ENCODE data around the gene SLC23A1. TPM values are rescaled to one million over a fixed set of nuclear protein-coding genes. Genes with fewer than 3 reads are reported as not detected.

Gene SLC23A1
- total RNA-seq, 1 donor from 2014 or later: not detected

DNA sequence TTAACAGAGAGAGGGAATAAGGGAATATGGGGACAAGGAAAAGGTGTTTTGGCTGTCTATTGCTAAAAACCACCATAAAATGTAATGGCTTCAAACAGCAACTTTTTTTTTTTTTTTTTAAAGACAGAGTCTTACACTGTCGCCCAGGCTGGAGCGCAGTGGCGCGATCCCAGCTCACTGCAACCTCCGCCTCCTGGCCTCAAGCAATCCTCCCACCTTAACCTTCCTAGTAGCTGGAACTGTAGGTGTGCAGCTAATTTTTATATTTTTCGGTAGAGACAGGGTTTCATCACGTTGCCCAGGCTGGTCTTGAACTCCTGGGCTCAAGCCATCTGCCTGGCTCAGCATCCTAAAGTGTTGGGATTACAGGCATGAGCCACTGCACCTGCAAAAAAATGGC, 25.1 kb upstream of the SLC23A1 start:
- Histone ChIP-seq H3K4me1 (ENCODE audit: control insufficient read depth in 3 of 3, insufficient read depth in 3 of 3, low read length in 3 of 3) (peaks cover 22 to 33% (median 30%) of the 10 kb centered on the region in 3 donors), H3K4me3 (ENCODE audit: low read length in 3 of 3) (no peak overlapping the region), H3K36me3 (ENCODE audit: control insufficient read depth in 3 of 3, insufficient read depth in 3 of 3, low read length in 3 of 3) (peaks cover 0 to 1% (median 0%) of the 10 kb centered on the region in 3 donors)

DNA sequence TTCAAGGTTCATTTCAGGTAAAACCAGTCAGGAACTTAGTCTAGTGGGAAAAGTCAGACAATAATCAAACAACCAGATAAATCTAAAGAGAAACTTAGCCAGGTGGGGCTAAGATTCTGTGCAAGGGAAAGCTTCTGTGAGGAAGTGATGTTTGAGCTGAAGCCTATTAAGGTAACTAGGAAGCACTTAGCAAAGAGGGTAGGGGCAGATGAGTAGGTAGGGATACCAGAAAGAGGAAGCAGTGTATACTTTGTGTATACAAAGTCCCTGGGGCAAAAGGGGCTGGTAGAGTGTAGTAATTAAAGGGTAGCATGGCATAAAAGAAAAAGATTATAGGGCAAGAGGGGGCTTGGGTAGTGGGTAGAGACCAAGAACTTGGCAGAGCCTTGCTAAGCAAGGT, 24.4 kb upstream of the SLC23A1 start:
- Histone ChIP-seq H3K36me3 (ENCODE audit: control insufficient read depth in 3 of 3, insufficient read depth in 3 of 3, low read length in 3 of 3) (no peaks in the 10 kb centered on the region), H3K9me3 (ENCODE audit: control insufficient read depth in 3 of 3, low read length in 3 of 3) (no peaks in the 10 kb centered on the region), H3K27me3 (ENCODE audit: control insufficient read depth in 3 of 3, insufficient read depth in 3 of 3, low read length in 3 of 3) (no peaks in the 10 kb centered on the region), H3K9ac (ENCODE audit: low read depth in 1 of 3, low read length in 3 of 3) (no peak overlapping the region), H3K27ac (ENCODE audit: low read depth, low read length) (no peak overlapping the region), H3K4me1 (ENCODE audit: control insufficient read depth in 3 of 3, insufficient read depth in 3 of 3, low read length in 3 of 3) (peaks cover 26 to 38% (median 37%) of the 10 kb centered on the region in 3 donors), H3K4me3 (ENCODE audit: low read length in 3 of 3) (no peak overlapping the region)

More for the DNA sequence above, 25.1 kb upstream of the SLC23A1 start:
- H3K27ac ChIP-seq (ENCODE audit: low read depth, low read length): no peak overlapping the region
- no peaks in the 10 kb centered on the region for H3K9me3 ChIP-seq (ENCODE audit: control insufficient read depth in 3 of 3, low read length in 3 of 3)
- no peak overlapping the region for H3K9ac ChIP-seq (ENCODE audit: low read depth in 1 of 3, low read length in 3 of 3)
- no peaks in the 10 kb centered on the region for H3K27me3 ChIP-seq (ENCODE audit: control insufficient read depth in 3 of 3, insufficient read depth in 3 of 3, low read length in 3 of 3)

DNA sequence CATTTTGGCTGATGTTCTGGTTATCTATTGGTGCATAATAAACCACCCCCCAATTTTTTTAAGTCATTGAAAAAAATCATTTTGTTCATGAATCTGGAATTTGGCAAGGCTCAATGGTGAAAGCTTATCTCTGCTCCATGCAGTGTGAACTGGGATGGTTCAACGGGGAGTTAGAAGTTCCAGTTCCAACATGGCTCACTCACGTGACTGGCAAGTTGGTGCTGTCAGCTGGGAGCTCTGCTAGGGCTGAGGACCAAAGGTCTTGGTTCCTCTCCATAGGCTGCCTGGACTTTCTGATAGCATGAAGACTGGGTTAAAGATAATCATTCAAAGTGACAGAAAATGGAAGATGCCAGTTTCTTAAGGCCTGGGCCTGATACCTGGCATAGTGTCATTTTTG, 23.9 kb upstream of the SLC23A1 start:
- no peak overlapping the region for H3K4me3 ChIP-seq (ENCODE audit: low read length in 3 of 3)
- no peak overlapping the region for H3K27ac ChIP-seq (ENCODE audit: low read depth, low read length)
- H3K4me1 ChIP-seq (ENCODE audit: control insufficient read depth in 3 of 3, insufficient read depth in 3 of 3, low read length in 3 of 3): peaks cover 26 to 38% (median 38%) of the 10 kb centered on the region in 3 donors
- H3K36me3 ChIP-seq (ENCODE audit: control insufficient read depth in 3 of 3, insufficient read depth in 3 of 3, low read length in 3 of 3): no peaks in the 10 kb centered on the region
- H3K9me3 ChIP-seq (ENCODE audit: control insufficient read depth in 3 of 3, low read length in 3 of 3): no peaks in the 10 kb centered on the region
- H3K9ac ChIP-seq (ENCODE audit: low read depth in 1 of 3, low read length in 3 of 3): no peak overlapping the region
- H3K27me3 ChIP-seq (ENCODE audit: control insufficient read depth in 3 of 3, insufficient read depth in 3 of 3, low read length in 3 of 3): no peaks in the 10 kb centered on the region

DNA sequence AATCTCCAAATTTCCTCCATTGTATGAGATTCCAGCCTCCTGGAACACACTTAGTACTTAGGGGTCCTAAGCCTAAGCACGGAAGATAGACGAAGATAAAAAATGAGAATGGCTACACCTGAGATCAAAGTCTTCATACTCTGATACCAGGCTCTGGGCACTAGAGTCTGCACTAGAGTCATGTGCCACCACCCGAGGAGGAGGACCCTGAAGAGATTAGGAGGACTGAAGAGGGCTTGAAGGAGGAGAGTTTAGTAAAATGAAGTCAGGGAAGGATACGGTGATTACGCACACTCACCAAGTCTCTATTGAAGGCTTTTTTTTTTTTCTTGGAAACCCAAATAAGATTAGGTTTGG, 21.4 kb upstream of the SLC23A1 start:
- Histone ChIP-seq H3K4me1 (ENCODE audit: control insufficient read depth in 3 of 3, insufficient read depth in 3 of 3, low read length in 3 of 3) (peaks cover 14 to 25% (median 25%) of the 10 kb centered on the region in 3 donors), H3K27me3 (ENCODE audit: control insufficient read depth in 3 of 3, insufficient read depth in 3 of 3, low read length in 3 of 3) (no peaks in the 10 kb centered on the region), H3K9me3 (ENCODE audit: control insufficient read depth in 3 of 3, low read length in 3 of 3) (no peaks in the 10 kb centered on the region), H3K9ac (ENCODE audit: low read depth in 1 of 3, low read length in 3 of 3) (peak overlapping the region; percentile 79 to 93 (median 86)), H3K36me3 (ENCODE audit: control insufficient read depth in 3 of 3, insufficient read depth in 3 of 3, low read length in 3 of 3) (peaks cover 4 to 8% (median 7%) of the 10 kb centered on the region in 3 donors), H3K27ac (ENCODE audit: low read depth, low read length) (peak overlapping the region; percentile 90), H3K4me3 (ENCODE audit: low read length in 3 of 3) (peak overlapping the region; percentile 84 to 97 (median 94))

DNA sequence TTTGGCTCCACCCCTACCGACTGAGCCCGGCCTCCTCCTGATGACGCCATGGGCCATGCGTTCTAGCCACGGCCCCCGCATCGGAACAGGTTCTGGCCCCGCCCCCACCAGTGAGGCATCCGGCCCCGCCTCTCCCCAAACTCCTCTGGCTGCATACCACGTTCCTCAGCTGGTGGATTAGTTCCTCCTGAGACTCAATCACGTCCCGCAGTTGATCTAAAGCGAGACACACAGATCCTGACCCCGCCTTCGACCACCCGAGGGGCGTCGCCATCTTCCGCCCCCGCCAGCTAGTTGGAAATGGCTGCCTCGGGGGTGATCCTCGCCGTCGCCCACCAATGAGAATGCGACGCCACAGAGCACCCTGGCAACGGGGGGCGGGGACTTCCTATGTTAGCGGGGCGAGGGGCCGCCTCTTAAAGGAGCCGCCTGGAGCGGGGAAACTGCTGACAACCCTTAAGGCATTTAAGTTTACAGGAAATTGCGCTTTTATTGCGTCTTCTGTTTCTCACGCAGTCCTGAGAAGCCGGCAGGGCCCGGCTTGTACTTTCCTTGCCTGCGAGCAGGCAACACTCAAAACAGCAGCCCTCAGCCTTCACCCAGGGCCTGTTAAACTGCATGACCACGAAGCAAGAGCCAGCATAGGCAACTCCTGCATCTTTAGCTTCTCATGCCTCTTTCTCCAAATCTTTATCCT, 20.8 kb upstream of the SLC23A1 start, which contains the start of gene SPATA24:
SPATA24 (minus strand) TSS at position 303 of the 697 bp plus-strand sequence; CDS start at position 274, 29 bp downstream.
- Histone ChIP-seq H3K9me3 (ENCODE audit: control insufficient read depth in 3 of 3, low read length in 3 of 3) (no peaks in the 10 kb centered on the region), H3K4me3 (ENCODE audit: low read length in 3 of 3) (peak within 1 kb of the TSS; percentile 84 to 97 (median 94)), H3K9ac (ENCODE audit: low read depth in 1 of 3, low read length in 3 of 3) (peak within 1 kb of the TSS; percentile 79 to 93 (median 86)), H3K36me3 (ENCODE audit: control insufficient read depth in 3 of 3, insufficient read depth in 3 of 3, low read length in 3 of 3) (peaks cover 4 to 8% (median 7%) of the 10 kb centered on the region in 3 donors), H3K27me3 (ENCODE audit: control insufficient read depth in 3 of 3, insufficient read depth in 3 of 3, low read length in 3 of 3) (no peaks in the 10 kb centered on the region), H3K4me1 (ENCODE audit: control insufficient read depth in 3 of 3, insufficient read depth in 3 of 3, low read length in 3 of 3) (peaks cover 14 to 25% (median 25%) of the 10 kb centered on the region in 3 donors), H3K27ac (ENCODE audit: low read depth, low read length) (peak within 1 kb of the TSS; percentile 90)

DNA sequence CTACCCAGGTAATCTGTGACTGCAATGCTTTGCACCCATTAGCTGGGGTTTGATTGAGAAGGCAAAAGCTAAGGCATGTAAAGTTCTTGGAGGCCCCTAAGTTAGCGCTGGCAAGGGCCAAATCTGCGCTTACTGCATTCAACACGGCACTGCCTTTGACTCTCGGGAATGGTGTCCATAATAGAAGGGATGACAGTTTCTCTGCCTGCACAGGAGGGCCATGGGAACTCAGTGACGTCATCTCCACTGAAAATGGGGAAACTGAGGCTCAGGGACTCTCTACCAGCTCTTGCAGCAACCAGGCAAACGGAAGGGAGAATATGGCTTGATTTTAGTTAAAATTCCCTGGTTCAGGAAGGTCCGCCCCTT, 20.3 kb upstream of the SLC23A1 start:
- peaks cover 4 to 8% (median 7%) of the 10 kb centered on the region in 3 donors for H3K36me3 ChIP-seq (ENCODE audit: control insufficient read depth in 3 of 3, insufficient read depth in 3 of 3, low read length in 3 of 3)
- peaks cover 14 to 25% (median 25%) of the 10 kb centered on the region in 3 donors for H3K4me1 ChIP-seq (ENCODE audit: control insufficient read depth in 3 of 3, insufficient read depth in 3 of 3, low read length in 3 of 3)
- peak overlapping the region; percentile 79 to 93 (median 86) for H3K9ac ChIP-seq (ENCODE audit: low read depth in 1 of 3, low read length in 3 of 3)
- peak overlapping the region; percentile 84 to 97 (median 94) for H3K4me3 ChIP-seq (ENCODE audit: low read length in 3 of 3)
- H3K27me3 ChIP-seq (ENCODE audit: control insufficient read depth in 3 of 3, insufficient read depth in 3 of 3, low read length in 3 of 3): no peaks in the 10 kb centered on the region
- peak overlapping the region; percentile 90 for H3K27ac ChIP-seq (ENCODE audit: low read depth, low read length)
- no peaks in the 10 kb centered on the region for H3K9me3 ChIP-seq (ENCODE audit: control insufficient read depth in 3 of 3, low read length in 3 of 3)

DNA sequence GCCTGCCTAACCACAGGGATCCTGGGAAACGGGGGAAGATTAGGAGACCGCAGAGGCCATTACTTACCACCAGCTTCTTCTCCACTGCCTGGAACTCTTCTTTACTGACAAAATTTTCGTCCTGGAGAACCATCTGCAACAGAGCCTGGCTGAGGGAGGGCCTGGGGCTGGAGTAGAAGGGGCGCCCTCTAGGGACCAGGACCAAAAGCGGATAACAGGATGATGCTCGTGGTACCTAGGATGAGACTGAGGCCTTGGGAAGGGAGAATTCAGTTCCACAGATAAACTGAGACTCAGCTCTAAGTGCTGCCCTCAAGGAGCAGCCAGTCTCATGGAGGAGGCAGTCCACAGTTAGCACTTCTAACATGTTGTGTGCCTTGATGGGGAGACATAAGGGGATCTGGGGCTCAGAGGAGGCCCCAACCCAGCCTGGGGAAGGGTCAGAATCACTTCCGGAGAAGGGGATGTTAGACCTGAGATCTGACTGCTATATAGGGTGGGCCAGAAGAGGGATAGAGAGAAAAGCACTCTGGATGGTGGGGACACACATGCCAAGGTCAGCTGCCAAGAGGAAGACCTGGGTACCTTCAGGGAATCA, 19.6 kb upstream of the SLC23A1 start:
- H3K4me1 ChIP-seq (ENCODE audit: control insufficient read depth in 3 of 3, insufficient read depth in 3 of 3, low read length in 3 of 3): peaks cover 14 to 30% (median 25%) of the 10 kb centered on the region in 3 donors
- H3K36me3 ChIP-seq (ENCODE audit: control insufficient read depth in 3 of 3, insufficient read depth in 3 of 3, low read length in 3 of 3): peaks cover 4 to 8% (median 7%) of the 10 kb centered on the region in 3 donors
- no peaks in the 10 kb centered on the region for H3K27me3 ChIP-seq (ENCODE audit: control insufficient read depth in 3 of 3, insufficient read depth in 3 of 3, low read length in 3 of 3)
- H3K4me3 ChIP-seq (ENCODE audit: low read length in 3 of 3): peak overlapping the region in 2 of 3 donors; percentile 84 to 97
- peak overlapping the region; percentile 90 for H3K27ac ChIP-seq (ENCODE audit: low read depth, low read length)
- no peaks in the 10 kb centered on the region for H3K9me3 ChIP-seq (ENCODE audit: control insufficient read depth in 3 of 3, low read length in 3 of 3)
- H3K9ac ChIP-seq (ENCODE audit: low read depth in 1 of 3, low read length in 3 of 3): peak overlapping the region in 1 of 3 donors; percentile 79

DNA sequence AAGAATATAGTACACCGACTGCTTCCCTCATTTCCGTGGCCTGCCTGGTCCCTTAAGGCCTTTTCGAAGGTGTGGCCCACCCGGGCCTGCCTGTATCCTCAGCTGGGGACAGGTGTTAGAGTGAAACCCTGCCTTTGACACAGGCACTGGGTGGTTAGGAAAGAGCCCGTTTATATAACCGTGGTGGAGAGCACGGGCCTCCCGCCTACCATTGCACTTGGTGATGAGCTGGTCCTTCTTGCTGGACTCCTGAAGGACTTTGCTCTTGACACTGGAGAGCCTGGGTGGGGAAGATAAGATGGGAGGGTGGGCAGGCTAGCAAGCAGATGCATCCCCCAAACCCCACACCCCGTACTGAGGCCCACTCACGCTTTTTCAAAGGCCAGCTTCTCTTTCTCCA, 18.4 kb upstream of the SLC23A1 start:
- Histone ChIP-seq H3K27ac (ENCODE audit: low read depth, low read length) (no peak overlapping the region), H3K4me3 (ENCODE audit: low read length in 3 of 3) (no peak overlapping the region), H3K27me3 (ENCODE audit: control insufficient read depth in 3 of 3, insufficient read depth in 3 of 3, low read length in 3 of 3) (no peaks in the 10 kb centered on the region), H3K9ac (ENCODE audit: low read depth in 1 of 3, low read length in 3 of 3) (no peak overlapping the region), H3K36me3 (ENCODE audit: control insufficient read depth in 3 of 3, insufficient read depth in 3 of 3, low read length in 3 of 3) (peaks cover 4 to 8% (median 7%) of the 10 kb centered on the region in 3 donors), H3K4me1 (ENCODE audit: control insufficient read depth in 3 of 3, insufficient read depth in 3 of 3, low read length in 3 of 3) (peaks cover 18 to 35% (median 27%) of the 10 kb centered on the region in 3 donors), H3K9me3 (ENCODE audit: control insufficient read depth in 3 of 3, low read length in 3 of 3) (no peaks in the 10 kb centered on the region)

DNA sequence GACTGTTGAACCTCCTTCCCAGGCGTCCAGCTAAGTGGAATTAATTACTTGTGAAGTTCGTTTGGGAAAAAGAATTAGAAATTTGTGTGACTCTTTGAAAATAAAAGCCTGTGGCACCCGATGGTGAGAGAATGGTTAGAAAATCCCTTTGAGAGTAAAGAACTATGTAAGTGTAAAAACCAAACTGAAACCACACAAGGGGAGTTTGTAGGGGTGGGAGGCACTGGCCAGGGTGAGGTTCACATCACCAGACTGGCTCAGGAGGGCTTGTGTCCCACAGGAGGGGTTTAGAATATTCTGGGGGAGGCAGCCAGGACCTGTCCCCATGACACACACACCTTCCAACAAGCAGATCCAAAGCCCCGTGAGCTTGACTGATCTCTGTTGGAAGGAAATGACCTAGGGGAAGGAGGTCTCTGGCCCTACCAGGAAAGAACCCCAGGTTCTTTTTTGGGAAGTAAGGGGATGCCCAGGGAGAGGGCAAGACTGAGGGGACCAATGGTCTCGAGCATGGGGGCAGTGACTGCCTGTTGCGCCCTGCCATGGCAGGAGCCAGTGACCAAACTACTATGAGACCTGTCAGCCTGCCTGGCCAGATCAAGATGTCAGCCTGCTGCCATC, 16.5 kb upstream of the SLC23A1 start:
- H3K27ac ChIP-seq (ENCODE audit: low read depth, low read length): peak overlapping the region; percentile 11
- no peaks in the 10 kb centered on the region for H3K9me3 ChIP-seq (ENCODE audit: control insufficient read depth in 3 of 3, low read length in 3 of 3)
- H3K9ac ChIP-seq (ENCODE audit: low read depth in 1 of 3, low read length in 3 of 3): peak overlapping the region in 1 of 3 donors; percentile 40
- peaks cover 4 to 8% (median 7%) of the 10 kb centered on the region in 3 donors for H3K36me3 ChIP-seq (ENCODE audit: control insufficient read depth in 3 of 3, insufficient read depth in 3 of 3, low read length in 3 of 3)
- H3K4me1 ChIP-seq (ENCODE audit: control insufficient read depth in 3 of 3, insufficient read depth in 3 of 3, low read length in 3 of 3): peaks cover 32 to 48% (median 40%) of the 10 kb centered on the region in 3 donors
- H3K4me3 ChIP-seq (ENCODE audit: low read length in 3 of 3): no peak overlapping the region
- no peaks in the 10 kb centered on the region for H3K27me3 ChIP-seq (ENCODE audit: control insufficient read depth in 3 of 3, insufficient read depth in 3 of 3, low read length in 3 of 3)

Measured in skeletal muscle tissue (tissue), 4 donors.